Measurements from ENCODE around the gene TUBB.

GRCh38 chr6:30763618-30764489 is 43.7 kb downstream of the TUBB start:
- TF ChIP-seq JUND (IDR thresholded peaks at IDR 0.05) (no peak), RFX5 (IDR thresholded peaks at IDR 0.05; ENCODE audit: low read length) (no peak), PBX3 (IDR thresholded peaks at IDR 0.05) (peak; percentile 78), REST (IDR thresholded peaks at IDR 0.05; ENCODE audit: low read depth, low read length) (no peak), CTCF (IDR thresholded peaks at IDR 0.05) (peak; percentile 26), USF2 (IDR thresholded peaks at IDR 0.05; ENCODE audit: borderline replicate concordance, low read depth, low read length) (no peak), GABPA (IDR thresholded peaks at IDR 0.05; ENCODE audit: low read depth) (no peak), EP300 (IDR thresholded peaks at IDR 0.05; ENCODE audit: borderline replicate concordance in 1 of 2, low read depth in 1 of 2, low read length in 1 of 2) (0 out of 4 replicates have a peak, but pooled peaks of 1 of the 2 experiments have one; percentile 19)
